ENCODE results near the gene TXNRD1.

DNA sequence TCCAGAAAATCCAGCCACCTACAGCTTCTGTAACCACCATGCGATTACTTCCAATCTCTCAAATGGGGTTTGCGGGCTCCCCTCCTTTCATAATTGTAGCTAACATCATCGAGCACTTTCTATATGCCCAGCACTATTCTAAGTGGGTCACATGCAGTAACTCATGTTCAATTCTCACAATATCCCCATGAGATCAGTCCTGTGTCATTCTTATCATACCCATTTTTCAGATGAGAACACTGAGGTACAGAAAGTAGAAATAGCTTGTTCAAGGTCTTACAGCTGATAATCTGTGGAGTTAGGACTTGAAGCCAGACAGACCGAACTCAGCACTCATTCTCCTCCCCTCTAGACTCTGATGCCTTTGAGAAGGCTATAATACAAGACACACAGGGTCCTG is 162.8 kb downstream of the TXNRD1 start:
- TF ChIP-seq, protein P1, sequence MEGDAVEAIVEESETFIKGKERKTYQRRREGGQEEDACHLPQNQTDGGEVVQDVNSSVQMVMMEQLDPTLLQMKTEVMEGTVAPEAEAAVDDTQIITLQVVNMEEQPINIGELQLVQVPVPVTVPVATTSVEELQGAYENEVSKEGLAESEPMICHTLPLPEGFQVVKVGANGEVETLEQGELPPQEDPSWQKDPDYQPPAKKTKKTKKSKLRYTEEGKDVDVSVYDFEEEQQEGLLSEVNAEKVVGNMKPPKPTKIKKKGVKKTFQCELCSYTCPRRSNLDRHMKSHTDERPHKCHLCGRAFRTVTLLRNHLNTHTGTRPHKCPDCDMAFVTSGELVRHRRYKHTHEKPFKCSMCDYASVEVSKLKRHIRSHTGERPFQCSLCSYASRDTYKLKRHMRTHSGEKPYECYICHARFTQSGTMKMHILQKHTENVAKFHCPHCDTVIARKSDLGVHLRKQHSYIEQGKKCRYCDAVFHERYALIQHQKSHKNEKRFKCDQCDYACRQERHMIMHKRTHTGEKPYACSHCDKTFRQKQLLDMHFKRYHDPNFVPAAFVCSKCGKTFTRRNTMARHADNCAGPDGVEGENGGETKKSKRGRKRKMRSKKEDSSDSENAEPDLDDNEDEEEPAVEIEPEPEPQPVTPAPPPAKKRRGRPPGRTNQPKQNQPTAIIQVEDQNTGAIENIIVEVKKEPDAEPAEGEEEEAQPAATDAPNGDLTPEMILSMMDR (IDR thresholded peaks at IDR 0.05): no peak
- no peak for TF ChIP-seq POLR2A (IDR thresholded peaks at IDR 0.05)
